A172 (cell line): ENCODE data around the gene KCNQ2. TPM values are rescaled to one million over a fixed set of nuclear protein-coding genes. Genes with fewer than 3 reads are reported as not detected.
A peak's percentile ranks its signal among the peaks of the same experiment; 100 is the strongest.

Experiments
- DNase-seq: peaks from one replicate; pipeline ENCODE4 v3.0.0-alpha.2; 2015; ENCODE audit warnings: low spot score
- total RNA-seq: library from RNA; depleted of rRNA; stranded (reverse); fragments of >200 nt; shearing (Covaris generic); gene quantifications from 2 replicates; pipeline ENCODE4 v1.2.3, GENCODE V29; 2014

The KCNQ2 gene
- total RNA-seq, 1 experiment from 2014 or later = 0.36 TPM

GRCh38 chr20:63501818-63502670 lies 29.6 kb upstream of the KCNQ2 start:
- DNase-seq = no peak

- no peak for DNase-seq
Observed at GRCh38 chr20:63500902-63501817, 28.7 kb upstream of the KCNQ2 start.

GRCh38 chr20:63500151-63500901 lies 27.9 kb upstream of the KCNQ2 start:
- DNase-seq = no peak

GRCh38 chr20:63499338-63499969 lies 27.0 kb upstream of the KCNQ2 start:
- no peak for DNase-seq

GRCh38 chr20:63498960-63499337 lies 26.5 kb upstream of the KCNQ2 start, which contains the start of gene EEF1A2:
Gene EEF1A2, minus strand, starts transcription at chr20:63499083. Its CDS starts 1,320 bp downstream, at chr20:63497763.
- DNase-seq = no peak

- DNase-seq = peak; percentile 77
Observed at GRCh38 chr20:63497946-63498935, 25.8 kb upstream of the KCNQ2 start.

- no peak for DNase-seq
Observed at GRCh38 chr20:63497138-63497945, 24.9 kb upstream of the KCNQ2 start.

- no peak for DNase-seq
Observed at GRCh38 chr20:63496596-63497120, 24.2 kb upstream of the KCNQ2 start.

GRCh38 chr20:63495741-63496595 lies 23.5 kb upstream of the KCNQ2 start:
- no peak for DNase-seq

GRCh38 chr20:63495167-63495720 lies 22.8 kb upstream of the KCNQ2 start:
- no peak for DNase-seq

GRCh38 chr20:63494420-63495166 lies 22.1 kb upstream of the KCNQ2 start:
- no peak for DNase-seq

- no peak for DNase-seq
Observed at GRCh38 chr20:63494084-63494419, 21.6 kb upstream of the KCNQ2 start.

- DNase-seq = no peak
Observed at GRCh38 chr20:63493563-63494020, 21.1 kb upstream of the KCNQ2 start.

- no peak for DNase-seq
Observed at GRCh38 chr20:63492982-63493381, 20.5 kb upstream of the KCNQ2 start.

- no peak for DNase-seq
Observed at GRCh38 chr20:63492518-63492917, 20.1 kb upstream of the KCNQ2 start.

GRCh38 chr20:63491635-63492230 lies 19.3 kb upstream of the KCNQ2 start:
- no peak for DNase-seq

- DNase-seq = no peak
Observed at GRCh38 chr20:63491078-63491477, 18.6 kb upstream of the KCNQ2 start.
